CD4-positive, alpha-beta T cell (primary cell): ENCODE data around the gene EBF4. TPM values are rescaled to one million over a fixed set of nuclear protein-coding genes. Genes with fewer than 3 reads are reported as not detected.

ENCODE experiments used
- ATAC-seq: fragments of 200-7000 bp; cut with Tn5 transposase; one replicate; pipeline ENCODE4 v1.10.0; 2022; ENCODE audit warnings: mild to moderate bottlenecking; ENCODE audit not compliant: poor library complexity
- CTCF ChIA-PET: fragments of 350-600 bp; sonication (Branson Sonifier 250); formaldehyde crosslinking; loops from one replicate; lab custom pipeline; 2021; ENCODE audit warnings: antibody characterized with exemption, inconsistent platforms; lab: Charles Lee
- POLR2A ChIA-PET: fragments of 350-600 bp; sonication (Branson Sonifier 250); formaldehyde crosslinking; loops from one replicate; lab custom pipeline; 2021; ENCODE audit warnings: antibody characterized with exemption, inconsistent platforms; lab: Charles Lee
- DNase-seq, 14 experiments: peaks; one replicate each; pipeline ENCODE4 v3.0.0-alpha.2; 2013 to 2020; ENCODE audit warnings: mixed read lengths in 2 of 14
- H3K27ac ChIP-seq, 2 donors: one replicate each; pipeline versions ENCODE4 v1.5.1 to v1.7.0; 2013; ENCODE audit warnings: low read length in 2 of 2, low read depth in 1 of 2, mild to moderate bottlenecking in 1 of 2
- H3K27me3 ChIP-seq, 2 experiments: 1 replicate in 1 of 2; 2 replicates in 1 of 2; pipeline versions ENCODE4 v1.6.1 to v1.7.0; 2013; ENCODE audit warnings: low read length in 2 of 2, control low read depth in 1 of 2, mild to moderate bottlenecking in 1 of 2, moderate library complexity in 1 of 2; ENCODE audit not compliant: insufficient read depth in 2 of 2, control insufficient read depth in 1 of 2
- H3K36me3 ChIP-seq: one replicate; pipeline ENCODE4 v1.6.1; 2013; ENCODE audit warnings: low read length, control low read depth; ENCODE audit not compliant: insufficient read depth
- H3K4me1 ChIP-seq: one replicate; pipeline ENCODE4 v1.6.1; 2013; ENCODE audit warnings: low read length, control low read depth; ENCODE audit not compliant: insufficient read depth
- H3K4me3 ChIP-seq: one replicate; pipeline ENCODE4 v1.5.1; 2013; ENCODE audit warnings: mild to moderate bottlenecking, low read length, moderate library complexity
- H3K9me3 ChIP-seq, 2 experiments: 1 replicate in 1 of 2; 2 replicates in 1 of 2; pipeline versions ENCODE4 v1.6.1 to v1.7.0; 2013; ENCODE audit warnings: low read length in 2 of 2, mild to moderate bottlenecking in 2 of 2, control low read depth in 1 of 2, moderate library complexity in 1 of 2; ENCODE audit not compliant: control insufficient read depth in 1 of 2, insufficient read depth in 1 of 2
- H3K27ac Mint-ChIP-seq: one replicate; pipeline ENCODE4 v1.8.0; 2020; ENCODE audit warnings: mixed read lengths
- H3K27me3 Mint-ChIP-seq: one replicate; pipeline ENCODE4 v1.8.0; 2021; ENCODE audit warnings: mixed read lengths
- H3K36me3 Mint-ChIP-seq: one replicate; pipeline ENCODE4 v1.8.0; 2021; ENCODE audit warnings: low read depth, mixed read lengths
- H3K4me1 Mint-ChIP-seq: one replicate; pipeline ENCODE4 v1.8.0; 2021; ENCODE audit warnings: low read depth, mixed read lengths
- H3K4me3 Mint-ChIP-seq: one replicate; pipeline ENCODE4 v1.8.0; 2020; ENCODE audit warnings: mild to moderate bottlenecking, mixed read lengths
- H3K9me3 Mint-ChIP-seq: one replicate; pipeline ENCODE4 v1.8.0; 2020; ENCODE audit warnings: mixed read lengths
- intact Hi-C, 2 experiments: fragments of 100-400 bp; cut with DNase I in 1 of 2; cut with micrococcal nuclease in 1 of 2; formaldehyde crosslinking; loops; one replicate each; pipeline versions ENCODE4 v1.15.1 to v1.9.0; 2023 to 2025; cut with DNase I, micrococcal nuclease
- total RNA-seq, 174 experiments: library from RNA in 2 of 174; stranded (reverse) in 2 of 174; gene quantifications; one replicate each; pipeline ENCODE4 v1.2.3 and lab custom pipeline; 2021 to 2026
- TF ChIP-seq, protein P1 (sequence below): fragments of 200-600 bp; IDR thresholded peaks from one replicate; pipeline ENCODE4 v1.8.0; 2022; ENCODE audit warnings: antibody characterized with exemption, mild to moderate bottlenecking

The EBF4 gene
- total RNA-seq, 2 experiments from 2014 or later = 4.2 to 5.1 TPM

DNA sequence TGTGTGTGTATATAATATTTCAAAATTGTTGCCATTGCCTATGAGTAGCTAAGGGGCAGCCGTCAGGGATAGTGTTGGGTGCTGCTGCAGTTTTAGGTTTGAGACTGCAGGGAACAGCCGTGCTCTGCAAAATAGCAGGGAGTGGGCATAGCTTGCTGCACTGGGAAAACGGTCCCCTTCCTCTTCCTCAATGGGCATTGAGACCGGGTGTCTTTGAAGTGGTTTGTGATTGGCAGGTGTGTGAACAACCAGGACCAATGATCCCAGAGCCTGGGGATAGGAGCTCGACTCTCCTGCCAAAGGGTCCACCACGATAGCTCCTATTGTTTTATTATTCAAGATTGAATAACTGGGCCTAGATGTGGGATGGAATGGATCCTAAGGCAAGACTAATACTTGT lies 5.1 kb upstream of the EBF4 start:
- Mint-ChIP-seq H3K4me3 (peak overlapping the region; percentile 25), H3K36me3 (peaks cover 4% of the 10 kb centered on the region), H3K4me1 (peaks cover 25% of the 10 kb centered on the region), H3K27ac (no peak overlapping the region), H3K27me3 (peaks cover 41% of the 10 kb centered on the region), H3K9me3 (no peaks in the 10 kb centered on the region)
- POLR2A ChIA-PET = interaction anchor here (0.5 to 3.0 kb wide), 7 partner anchors 23 to 303 kb away, joined by 3 to 18 read pairs (median 4); partner anchors contain the start of genes IDH3B and VPS16
- TF ChIP-seq, protein P1, sequence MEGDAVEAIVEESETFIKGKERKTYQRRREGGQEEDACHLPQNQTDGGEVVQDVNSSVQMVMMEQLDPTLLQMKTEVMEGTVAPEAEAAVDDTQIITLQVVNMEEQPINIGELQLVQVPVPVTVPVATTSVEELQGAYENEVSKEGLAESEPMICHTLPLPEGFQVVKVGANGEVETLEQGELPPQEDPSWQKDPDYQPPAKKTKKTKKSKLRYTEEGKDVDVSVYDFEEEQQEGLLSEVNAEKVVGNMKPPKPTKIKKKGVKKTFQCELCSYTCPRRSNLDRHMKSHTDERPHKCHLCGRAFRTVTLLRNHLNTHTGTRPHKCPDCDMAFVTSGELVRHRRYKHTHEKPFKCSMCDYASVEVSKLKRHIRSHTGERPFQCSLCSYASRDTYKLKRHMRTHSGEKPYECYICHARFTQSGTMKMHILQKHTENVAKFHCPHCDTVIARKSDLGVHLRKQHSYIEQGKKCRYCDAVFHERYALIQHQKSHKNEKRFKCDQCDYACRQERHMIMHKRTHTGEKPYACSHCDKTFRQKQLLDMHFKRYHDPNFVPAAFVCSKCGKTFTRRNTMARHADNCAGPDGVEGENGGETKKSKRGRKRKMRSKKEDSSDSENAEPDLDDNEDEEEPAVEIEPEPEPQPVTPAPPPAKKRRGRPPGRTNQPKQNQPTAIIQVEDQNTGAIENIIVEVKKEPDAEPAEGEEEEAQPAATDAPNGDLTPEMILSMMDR = no peak
- Histone ChIP-seq H3K9me3 (no peaks in the 10 kb centered on the region), H3K4me3 (no peak overlapping the region), H3K4me1 (peaks cover 22% of the 10 kb centered on the region), H3K36me3 (no peaks in the 10 kb centered on the region), H3K27ac (no peak overlapping the region), H3K27me3 (peaks cover 0 to 3% of the 10 kb centered on the region in 2 experiments)
- intact Hi-C loops = loop anchor here in 1 of 2 experiments (10.0 kb wide), 1 partner anchor 627 kb away; no protein-coding TSS in a partner anchor
- DNase-seq (no peak), ATAC-seq (no peak)
- CTCF ChIA-PET = interaction anchor here (0.8 to 4.3 kb wide), 7 partner anchors 24 to 164 kb away, joined by 3 to 29 read pairs (median 6); partner anchors contain the start of gene IDH3B

DNA sequence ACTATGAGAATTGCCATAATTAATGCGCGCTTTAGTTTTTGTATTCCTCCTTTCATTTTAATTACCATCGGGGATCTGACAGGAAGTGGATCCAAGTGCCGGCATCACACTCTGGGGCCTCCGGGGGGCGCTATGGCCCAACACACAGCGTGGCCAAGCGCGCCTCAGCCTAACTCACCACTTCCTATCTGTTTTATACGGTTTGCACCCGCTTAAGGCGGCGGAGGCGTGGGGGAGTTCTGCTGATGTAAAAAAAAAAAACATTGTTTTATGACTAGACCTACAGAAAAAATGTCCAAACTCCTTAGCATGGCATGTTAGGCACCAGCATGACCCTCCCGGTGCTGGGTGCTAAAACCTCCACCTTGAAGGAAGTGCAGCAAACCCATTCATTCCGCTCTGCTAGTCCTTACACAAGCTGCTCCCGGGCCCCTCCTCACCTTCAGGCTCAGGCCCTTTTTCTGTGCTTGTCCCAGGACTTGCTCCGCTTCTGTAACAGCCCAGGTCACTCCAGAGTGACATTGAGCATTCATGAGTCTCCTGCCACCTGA lies 4.5 kb upstream of the EBF4 start:
- POLR2A ChIA-PET = interaction anchor here (0.5 to 3.0 kb wide), 5 partner anchors 41 to 153 kb away, joined by 3 to 18 read pairs (median 3); partner anchors contain the start of gene VPS16
- H3K4me3 ChIP-seq = no peak overlapping the region

DNA sequence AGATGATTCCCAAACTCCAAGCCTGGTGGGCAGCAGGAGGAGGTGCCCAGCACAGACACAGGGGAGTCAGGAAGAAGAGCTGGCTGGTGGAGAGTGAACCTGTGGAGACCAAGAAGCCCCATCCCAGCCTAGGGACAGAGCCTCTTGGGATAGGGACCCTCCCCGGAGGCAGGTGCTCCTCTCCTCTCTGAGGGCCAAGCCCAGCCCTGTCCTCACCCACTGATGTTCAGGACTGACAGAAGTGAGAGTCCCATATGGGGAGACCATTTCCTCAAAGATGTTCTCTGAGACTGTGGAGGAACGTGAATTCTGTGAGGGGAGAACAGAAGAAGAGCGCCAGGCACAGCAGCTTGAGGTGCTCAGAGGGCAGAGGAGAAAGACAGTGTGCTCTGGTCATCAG lies 2.4 kb upstream of the EBF4 start:
- Histone ChIP-seq H3K27me3 (peaks cover 17% of the 10 kb centered on the region in 2 experiments), H3K4me1 (peaks cover 31% of the 10 kb centered on the region), H3K36me3 (no peaks in the 10 kb centered on the region), H3K9me3 (peaks cover 0 to 11% of the 10 kb centered on the region in 2 experiments), H3K4me3 (no peak overlapping the region), H3K27ac (no peak overlapping the region)
- ChIA-PET CTCF (no interaction called here), POLR2A (interaction anchor here (1.1 kb wide), 1 partner anchor 39 kb away, joined by 3 read pairs; no protein-coding TSS in a partner anchor)
- TF ChIP-seq, protein P1 = no peak
- Mint-ChIP-seq H3K4me1 (peaks cover 30% of the 10 kb centered on the region), H3K9me3 (no peaks in the 10 kb centered on the region), H3K27ac (no peak overlapping the region), H3K27me3 (peaks cover 46% of the 10 kb centered on the region), H3K4me3 (peak overlapping the region; percentile 92), H3K36me3 (peaks cover 4% of the 10 kb centered on the region)
- intact Hi-C loops = no loop called here
- DNase-seq = no peak
- no peak for ATAC-seq

More for the DNA sequence above, 4.5 kb upstream of the EBF4 start:
- Histone ChIP-seq H3K36me3 (no peaks in the 10 kb centered on the region), H3K9me3 (no peaks in the 10 kb centered on the region), H3K27me3 (peaks cover 0 to 3% of the 10 kb centered on the region in 2 experiments), H3K27ac (no peak overlapping the region), H3K4me1 (peaks cover 22% of the 10 kb centered on the region)
- ATAC-seq (peak; percentile 94), DNase-seq (peak; percentile 67 to 90 (median 77))
- CTCF ChIA-PET = interaction anchor here (0.8 to 4.3 kb wide), 10 partner anchors 14 to 164 kb away, joined by 3 to 29 read pairs (median 4); partner anchors contain the start of gene IDH3B
- Mint-ChIP-seq H3K4me3 (peak overlapping the region; percentile 66), H3K27me3 (peaks cover 35% of the 10 kb centered on the region), H3K4me1 (peaks cover 25% of the 10 kb centered on the region), H3K9me3 (no peaks in the 10 kb centered on the region), H3K27ac (no peak overlapping the region), H3K36me3 (peaks cover 4% of the 10 kb centered on the region)
- TF ChIP-seq, protein P1 = peak; percentile 78
- intact Hi-C loops = loop anchor here (1.0 to 10.0 kb wide), 8 partner anchors 25 to 627 kb away; partner anchors contain the start of gene PTPRA (in 1 of the 2)
